Hematopoietic multipotent progenitor cell treated with erythropoietin and hydrocortisone succinate and interleukin-3 and kit ligand, for 4 days (in vitro differentiated cells): ENCODE results near the gene RAPSN.
A peak's percentile ranks its signal among the peaks of the same experiment; 100 is the strongest.

Experiments
- DNase-seq: peaks from one replicate; pipeline ENCODE4 v3.0.0-alpha.2; 2015

The RAPSN gene

GRCh38 chr11:47464483-47464882, 15.5 kb upstream of the RAPSN start:
- DNase-seq, result no peak

GRCh38 chr11:47461876-47462275, 12.9 kb upstream of the RAPSN start:
- no peak for DNase-seq

DNA sequence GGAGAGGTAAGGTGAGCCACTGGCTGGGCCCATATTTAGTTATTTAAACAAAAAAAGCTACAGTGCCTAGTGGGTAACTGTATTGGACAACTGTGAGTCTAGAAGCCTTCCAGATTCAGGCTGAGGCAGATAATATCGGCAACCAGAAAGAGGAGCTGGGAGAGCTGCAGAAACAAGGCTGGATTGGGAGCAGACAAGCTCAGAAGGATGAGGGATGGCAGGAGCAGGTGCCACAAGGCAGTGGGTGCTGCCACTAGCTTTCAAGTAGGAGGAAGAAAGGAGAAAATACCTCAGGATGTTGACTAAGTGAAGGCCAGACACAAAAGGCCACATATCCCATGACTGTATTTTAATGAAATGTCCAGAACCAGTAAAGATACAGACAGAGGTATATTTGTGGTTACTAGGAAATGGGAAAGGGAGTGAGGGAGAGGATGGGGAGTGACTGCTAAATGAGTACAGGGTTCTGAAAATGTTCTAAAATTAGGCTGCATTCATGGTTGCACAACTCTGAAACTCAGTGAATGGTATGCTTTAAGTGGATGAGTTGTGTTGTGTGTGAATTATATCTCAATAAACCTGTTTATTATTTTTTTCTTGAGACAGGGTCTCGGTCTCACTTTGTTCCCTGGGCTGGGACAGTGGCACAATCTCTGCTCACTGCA, 11.8 kb upstream of the RAPSN start:
- no peak for DNase-seq

DNA sequence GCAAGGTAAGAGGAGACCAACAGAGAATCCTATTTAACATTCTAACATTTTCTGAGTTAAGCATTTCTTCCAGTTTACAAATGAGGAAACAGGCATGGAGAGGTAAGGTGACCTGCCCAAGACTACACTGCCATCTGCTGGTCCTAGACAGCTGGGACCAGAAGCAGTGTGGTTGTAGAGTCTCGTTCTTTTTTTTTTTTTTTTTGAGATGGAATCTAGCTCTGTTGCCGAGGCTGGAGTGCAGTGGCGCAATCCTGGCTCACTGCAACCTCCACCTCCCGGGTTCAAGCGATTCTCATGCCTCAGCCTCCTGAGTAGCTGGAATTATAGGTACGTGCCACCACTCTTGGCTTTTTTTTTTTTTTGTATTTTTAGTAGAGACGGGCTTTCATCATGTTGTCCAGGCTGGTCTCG, 5.3 kb upstream of the RAPSN start:
- peak; percentile 94 for DNase-seq

- peak; percentile 21 for DNase-seq
Observed at GRCh38 chr11:47453365-47453764, 4.4 kb upstream of the RAPSN start.

- peak; percentile 14 for DNase-seq
Observed at GRCh38 chr11:47451990-47452389, 3.1 kb upstream of the RAPSN start.

GRCh38 chr11:47451436-47451835, 2.5 kb upstream of the RAPSN start:
- DNase-seq, result no peak

DNA sequence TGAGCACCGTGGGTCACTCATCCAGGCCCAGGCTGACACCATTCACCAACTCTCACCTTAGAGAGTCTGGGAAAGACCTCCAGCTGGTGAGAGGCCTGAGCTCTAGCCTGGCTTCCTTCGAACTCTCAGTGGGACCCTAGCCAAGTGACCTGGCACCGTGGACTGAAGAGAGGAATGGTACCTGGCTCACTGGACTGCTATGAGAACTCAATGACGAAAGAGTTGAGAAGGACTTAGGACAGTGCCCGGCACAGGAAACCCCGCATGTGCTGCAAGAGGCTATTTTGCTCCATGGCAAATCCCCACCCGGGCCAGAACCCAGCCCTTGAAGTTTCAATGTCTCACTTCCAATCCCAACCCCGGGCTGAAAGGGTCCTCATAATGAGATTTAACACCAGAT, 605 bp upstream of the RAPSN start:
- DNase-seq, result no peak

GRCh38 chr11:47447906-47448305, 1.0 kb downstream of the RAPSN start:
- no peak for DNase-seq

DNA sequence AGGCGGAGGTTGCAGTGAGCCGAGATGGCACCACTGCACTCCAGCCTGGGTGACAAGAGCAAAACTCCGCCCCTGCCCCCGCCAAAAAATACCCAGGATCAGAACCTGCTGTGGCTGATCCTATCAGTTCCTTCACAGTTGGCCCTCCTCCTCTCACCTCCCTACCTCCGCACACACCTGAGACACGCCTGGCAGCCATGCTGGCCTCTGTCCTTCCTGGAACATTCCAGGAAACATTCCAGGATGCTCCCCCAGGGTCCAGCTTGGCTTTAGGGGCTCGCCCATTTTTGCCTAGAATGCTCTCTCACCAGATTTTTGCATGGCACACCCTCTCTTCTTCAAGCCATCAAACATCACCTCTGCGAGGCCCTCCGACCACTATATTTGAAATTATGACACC, 2.1 kb downstream of the RAPSN start:
- DNase-seq, result no peak

GRCh38 chr11:47445840-47446239, 3.1 kb downstream of the RAPSN start:
- DNase-seq, result no peak

GRCh38 chr11:47443817-47444216, 5.1 kb downstream of the RAPSN start:
- no peak for DNase-seq

- DNase-seq, result no peak
Observed at GRCh38 chr11:47443028-47443700, 5.8 kb downstream of the RAPSN start.

DNA sequence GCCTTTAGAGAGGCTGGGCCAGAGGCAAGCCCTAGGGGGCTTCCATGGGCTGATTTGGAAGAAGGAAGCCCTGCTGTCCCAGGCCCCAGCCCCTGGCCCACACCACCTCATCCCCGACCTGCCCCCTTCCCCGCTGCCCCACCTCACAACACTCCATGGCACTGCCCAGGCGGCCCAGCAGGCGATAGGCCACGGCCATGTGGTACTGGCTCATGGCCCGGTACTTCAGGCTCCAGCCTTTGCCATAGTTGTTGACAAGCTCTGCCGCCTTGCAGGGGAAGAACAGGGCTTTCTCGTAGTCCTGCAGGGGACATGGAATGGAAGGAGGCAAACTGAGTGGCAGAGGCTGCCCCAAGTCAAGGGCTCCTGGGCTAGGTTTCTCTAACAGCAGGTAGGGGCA, 6.4 kb downstream of the RAPSN start:
- DNase-seq, result no peak

DNA sequence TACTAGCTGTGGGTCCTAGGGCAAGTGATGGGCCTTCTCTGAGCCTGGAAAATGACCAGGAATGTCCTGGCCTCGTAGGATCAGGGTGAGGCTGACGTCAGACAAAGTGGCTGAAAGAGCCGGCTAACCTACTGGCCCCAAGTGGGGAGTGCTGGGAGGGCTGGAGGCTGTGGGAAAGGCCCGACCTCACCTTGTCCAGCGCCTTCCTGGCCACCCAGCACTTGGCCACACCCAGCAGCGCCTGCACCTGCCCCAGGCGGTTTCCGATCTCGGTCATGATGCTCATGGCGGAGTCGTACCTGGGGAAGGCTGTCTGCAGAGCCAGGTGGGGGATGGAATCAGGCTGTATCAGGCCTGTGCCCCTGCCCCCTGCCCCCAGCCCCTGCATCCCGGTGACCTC, 7.5 kb downstream of the RAPSN start:
- DNase-seq, result no peak

DNA sequence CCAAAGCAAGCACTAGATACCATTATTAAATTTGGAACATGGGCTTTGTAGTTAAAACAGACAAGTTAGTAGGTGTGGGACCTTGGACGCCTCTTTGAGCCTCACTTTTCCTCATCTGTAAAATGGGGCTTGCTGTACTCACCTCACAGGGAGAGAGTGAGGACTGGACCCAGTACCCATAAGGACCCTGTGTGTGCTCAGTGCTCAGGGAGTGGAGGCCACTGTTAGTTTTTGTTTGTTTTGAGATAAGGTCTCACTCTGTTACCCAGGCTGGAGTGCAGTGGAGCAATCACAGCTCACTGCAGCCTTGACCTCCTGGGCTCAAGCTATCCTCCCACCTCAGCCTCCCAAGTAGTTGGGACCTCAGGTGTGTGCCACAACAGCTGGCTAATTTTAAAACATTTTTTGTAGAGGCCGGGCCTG, 8.9 kb downstream of the RAPSN start:
- DNase-seq, result no peak

DNA sequence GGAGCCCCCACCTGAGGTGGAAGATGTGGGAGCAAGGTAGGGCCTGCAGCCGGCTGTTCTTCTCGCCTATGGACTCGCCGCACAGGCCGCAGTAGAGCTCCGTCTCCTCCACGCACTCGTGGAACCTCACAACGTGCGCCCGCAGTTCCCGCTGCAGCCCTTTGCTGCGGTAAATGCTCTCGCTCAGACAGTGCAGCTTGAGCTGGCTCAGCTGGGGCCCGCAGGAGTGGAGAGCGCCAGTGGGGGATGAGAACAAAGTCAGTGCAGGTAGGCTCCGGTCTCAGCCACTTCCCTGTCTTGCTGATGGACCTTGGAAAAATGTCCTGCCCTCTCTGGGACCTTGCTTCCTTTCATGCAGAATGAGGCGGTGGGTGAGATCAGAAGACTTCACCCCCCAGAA, 10.2 kb downstream of the RAPSN start:
- DNase-seq, result no peak

DNA sequence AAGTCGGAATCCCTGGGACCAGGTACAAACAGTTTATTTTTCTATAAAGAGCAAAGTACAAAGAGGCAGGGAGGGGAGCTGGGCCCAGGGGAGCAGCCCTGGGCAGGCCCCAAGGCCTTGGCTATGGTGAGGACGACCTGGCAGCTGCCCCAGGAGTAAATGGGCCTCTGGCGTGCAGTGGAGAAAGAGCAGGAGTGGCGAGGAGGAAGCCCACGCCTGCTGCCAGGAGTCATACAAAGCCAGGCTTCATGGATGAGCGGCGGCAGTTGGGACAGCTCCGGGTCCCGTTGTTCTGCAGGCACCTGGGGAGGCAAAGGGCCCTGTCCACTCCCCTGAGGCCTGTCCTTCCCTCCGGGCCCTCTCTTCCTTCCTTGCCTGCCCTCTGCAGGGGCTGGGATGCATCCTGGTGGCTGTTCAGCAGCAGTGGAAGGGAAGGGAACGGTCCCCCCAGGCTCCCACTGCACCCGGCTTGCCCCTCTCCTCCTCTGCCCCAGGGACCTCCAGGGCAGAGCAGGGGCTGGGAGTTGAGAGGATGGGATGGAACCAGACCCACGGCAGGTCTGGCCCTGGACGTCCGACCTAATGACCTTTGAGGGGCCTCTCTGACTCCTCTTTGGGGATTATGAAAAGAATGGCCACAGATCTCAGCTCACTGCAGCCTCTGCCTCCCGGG, 11.1 kb downstream of the RAPSN start:
- no peak for DNase-seq

GRCh38 chr11:47437218-47437745, 11.7 kb downstream of the RAPSN start:
- no peak for DNase-seq

DNA sequence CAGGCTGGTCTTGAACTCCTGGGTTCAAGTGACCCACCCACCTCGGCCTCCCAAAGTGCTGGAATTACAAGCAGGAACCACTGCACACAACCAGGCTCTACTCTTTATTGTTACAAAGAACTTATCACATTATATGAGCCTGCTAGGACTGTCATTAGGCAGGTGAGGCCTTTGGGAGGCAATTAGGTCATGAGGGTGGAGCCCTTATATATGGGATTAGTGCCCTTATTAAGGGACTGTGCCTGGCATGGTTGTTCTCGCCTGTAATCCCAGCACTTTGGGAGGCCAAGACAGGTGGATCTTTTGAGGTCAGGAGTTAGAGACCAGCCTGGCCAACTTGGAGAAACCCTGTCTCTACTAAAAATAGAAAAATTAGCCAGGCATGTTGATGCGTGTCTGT, 12.2 kb downstream of the RAPSN start:
- no peak for DNase-seq

DNA sequence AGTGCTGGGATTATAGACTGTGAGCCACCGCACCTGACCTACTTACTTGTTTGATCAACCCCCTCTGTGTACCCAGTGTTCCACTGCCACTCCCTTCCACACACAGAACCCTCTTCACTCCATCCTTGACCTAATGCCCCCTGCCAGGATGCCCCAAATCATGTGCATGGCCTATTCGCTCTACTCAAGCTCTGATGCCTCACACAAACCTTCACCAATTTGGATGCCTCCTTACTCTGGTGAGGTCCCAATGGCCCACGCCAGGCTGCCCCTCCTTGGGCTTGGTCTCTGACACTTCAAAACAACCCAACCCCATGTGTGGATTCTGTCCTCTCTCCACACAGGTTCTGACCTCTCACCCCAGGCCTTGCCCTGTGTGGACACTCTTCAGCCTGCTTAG, 13.2 kb downstream of the RAPSN start:
- DNase-seq, result no peak

GRCh38 chr11:47434011-47434786, 14.7 kb downstream of the RAPSN start:
- DNase-seq, result no peak

DNA sequence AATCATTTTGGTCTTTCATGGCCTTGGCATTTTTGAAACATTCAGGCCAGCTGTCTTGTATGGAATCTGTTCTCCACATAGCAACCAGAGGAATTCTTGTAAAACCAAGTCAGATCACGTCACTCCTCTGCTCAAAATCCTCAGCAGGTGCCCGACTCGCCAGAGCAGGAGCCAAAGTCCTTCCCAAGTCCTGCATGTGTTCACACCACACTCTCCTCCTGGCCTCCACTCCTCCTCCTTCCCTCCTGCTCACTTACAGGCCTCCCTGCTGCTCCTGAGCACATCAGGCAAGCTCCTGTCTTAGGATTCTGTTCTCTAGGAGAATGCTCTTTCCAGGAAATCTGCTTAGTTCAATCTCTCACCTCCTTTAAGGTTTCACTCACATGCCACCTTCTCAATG, 15.8 kb downstream of the RAPSN start:
- DNase-seq, result no peak
